ENCODE measurements around the gene SCYGR3. TPM values are rescaled to one million over a fixed set of nuclear protein-coding genes. Genes with fewer than 3 reads are reported as not detected.

SCYGR3 gene
- total and polyA plus RNA-seq, 2 donors (not counting 3 experiments of a cell fraction or from before 2014, with no cell fraction given) = not detected

DNA sequence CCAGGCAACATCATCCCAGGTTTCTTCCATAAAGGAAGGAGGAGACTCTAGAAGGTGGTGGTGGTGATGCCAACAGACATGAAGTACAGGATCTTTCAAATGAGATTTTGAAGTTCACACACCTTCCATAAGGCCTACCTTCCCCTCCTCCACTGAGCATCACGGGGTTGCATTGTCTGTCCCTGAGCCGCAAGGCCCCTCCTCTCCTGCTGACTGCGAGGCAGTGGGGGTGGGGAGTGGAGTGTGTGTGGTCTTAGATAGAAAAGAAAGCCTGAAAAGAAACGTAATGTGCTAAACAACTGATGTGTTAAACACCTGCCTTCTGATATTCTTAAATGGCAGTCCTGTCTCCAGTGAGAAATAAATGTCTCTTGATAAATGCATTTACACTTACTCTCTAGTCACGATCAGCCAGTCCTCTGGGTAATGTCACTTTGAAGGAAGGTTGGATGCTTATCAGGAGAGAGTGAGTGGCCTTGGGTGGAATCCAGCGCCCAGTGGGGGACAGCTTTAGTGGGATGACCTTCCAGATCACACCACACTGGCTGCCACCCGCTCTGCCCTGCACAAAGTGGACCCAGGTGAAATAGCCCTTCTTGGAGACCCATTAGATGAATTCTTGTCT, 46.5 kb upstream of the SCYGR3 start:
- no peaks in the 10 kb centered on the region for H3K4me1 ChIP-seq (ENCODE audit: control insufficient read depth, extremely low read depth, insufficient read depth, low read length)
- DNase-seq (ENCODE audit: low read depth, low spot score) (no peak), FAIRE-seq (no peak)
- H3K27ac ChIP-seq (ENCODE audit: insufficient read depth, low read depth, low read length) = no peak overlapping the region
- no peaks in the 10 kb centered on the region for H3K27me3 ChIP-seq (ENCODE audit: control insufficient read depth in 2 of 2, insufficient read depth in 2 of 2, low read length in 2 of 2)
- ChIA-PET POLR2A (no interaction called here), CTCF (no interaction called here)
- H3K4me2 ChIP-seq (ENCODE audit: insufficient read depth, low read length) = no peak overlapping the region
- no TSS peak for BruUV-seq (replicated peaks)
- no peaks in the 10 kb centered on the region for H3K36me3 ChIP-seq (ENCODE audit: control insufficient read depth in 2 of 2, extremely low read depth in 1 of 2, insufficient read depth in 2 of 2, low read length in 2 of 2)
- no peak overlapping the region for H3K9ac ChIP-seq (replicated peaks; ENCODE audit: extremely low read depth, insufficient read depth, low read length)
- no peaks in the 10 kb centered on the region for H4K20me1 ChIP-seq (replicated peaks; ENCODE audit: control insufficient read depth, extremely low read depth, insufficient read depth, low read length)
- no peaks in the 10 kb centered on the region for H3K9me1 ChIP-seq (replicated peaks; ENCODE audit: control insufficient read depth, extremely low read depth, insufficient read depth, low read length)
- no peaks in the 10 kb centered on the region for H3K9me3 ChIP-seq (replicated peaks; ENCODE audit: control insufficient read depth, insufficient read depth, low read length)
- H3K4me3 ChIP-seq (replicated peaks in 1 of 3; ENCODE audit: insufficient read depth in 1 of 3, low read depth in 1 of 3, low read length in 3 of 3) = no peak overlapping the region
- dilution Hi-C loops (cut with MboI; ENCODE audit: extremely low pct_ligation_motif_present, low sequenced_read_pairs) (no loop called here), intact Hi-C loops (cut with micrococcal nuclease) (no loop called here)
- no peak overlapping the region for H2AFZ ChIP-seq (ENCODE audit: low read depth, low read length)
- TF ChIP-seq MYC (IDR thresholded peaks at IDR 0.05; ENCODE audit: low read depth, low read length) (no peak), FOS (IDR thresholded peaks at IDR 0.05; ENCODE audit: borderline replicate concordance, insufficient read depth, low read length) (no peak)
- H3K79me2 ChIP-seq (ENCODE audit: control insufficient read depth, insufficient read depth, low read length) = no peaks in the 10 kb centered on the region

DNA sequence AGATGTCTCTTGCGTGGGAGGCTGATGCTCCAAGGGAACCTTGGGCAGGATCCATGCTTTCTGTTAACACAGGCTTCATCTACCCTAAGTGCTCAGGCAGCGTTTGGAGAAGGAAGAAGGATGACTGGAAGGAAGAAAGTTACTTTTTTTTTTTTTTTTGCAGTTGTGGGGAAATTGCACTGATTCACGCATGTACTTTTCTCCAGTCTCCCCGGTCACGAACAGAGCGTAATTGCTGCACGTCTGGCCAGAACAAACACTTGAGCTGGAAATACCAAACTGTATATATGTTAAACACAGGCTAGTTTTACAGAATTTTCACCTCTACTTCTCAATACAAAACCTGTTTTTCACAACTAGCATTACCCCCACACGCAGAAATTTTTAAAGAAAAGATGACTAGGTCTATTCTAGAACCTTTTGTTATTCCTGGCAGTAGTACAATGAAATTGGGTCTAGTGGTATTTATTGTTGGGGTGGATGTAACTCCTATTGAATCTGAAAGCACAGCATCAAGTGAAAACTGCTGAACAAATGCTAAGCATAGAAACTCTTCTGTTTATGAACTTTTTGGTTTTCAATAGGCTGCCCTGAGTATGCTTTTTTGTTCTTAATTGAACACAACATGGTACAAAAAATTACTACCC, 42.7 kb upstream of the SCYGR3 start:
- no peak for TF ChIP-seq POLR2A (IDR thresholded peaks at IDR 0.05; ENCODE audit: low read depth, low read length)
- BruUV-seq (replicated peaks) = no TSS peak
- H4K20me1 ChIP-seq (replicated peaks; ENCODE audit: control insufficient read depth, extremely low read depth, insufficient read depth, low read length) = no peaks in the 10 kb centered on the region
- DNase-seq (ENCODE audit: low read depth, low spot score) = no peak
- no peak overlapping the region for H2AFZ ChIP-seq (ENCODE audit: low read depth, low read length)
- H3K9me3 ChIP-seq (replicated peaks; ENCODE audit: control insufficient read depth, insufficient read depth, low read length) = no peaks in the 10 kb centered on the region
- H3K4me1 ChIP-seq (ENCODE audit: control insufficient read depth, extremely low read depth, insufficient read depth, low read length) = no peaks in the 10 kb centered on the region
- FAIRE-seq = no peak
- H3K79me2 ChIP-seq (ENCODE audit: control insufficient read depth, insufficient read depth, low read length) = no peaks in the 10 kb centered on the region
- H3K9ac ChIP-seq (replicated peaks; ENCODE audit: extremely low read depth, insufficient read depth, low read length) = no peak overlapping the region
- no peaks in the 10 kb centered on the region for H3K36me3 ChIP-seq (ENCODE audit: control insufficient read depth in 2 of 2, extremely low read depth in 1 of 2, insufficient read depth in 2 of 2, low read length in 2 of 2)
- ChIA-PET CTCF (interaction anchor here (0.8 to 5.3 kb wide), 30 partner anchors 7 to 1930 kb away, joined by 3 to 105 read pairs (median 6); partner anchors contain the start of gene DAW1), POLR2A (no interaction called here)
- no peak overlapping the region for H3K4me2 ChIP-seq (ENCODE audit: insufficient read depth, low read length)
- H3K27ac ChIP-seq (ENCODE audit: insufficient read depth, low read depth, low read length) = no peak overlapping the region
- H3K9me1 ChIP-seq (replicated peaks; ENCODE audit: control insufficient read depth, extremely low read depth, insufficient read depth, low read length) = no peaks in the 10 kb centered on the region
- H3K27me3 ChIP-seq (ENCODE audit: control insufficient read depth in 2 of 2, insufficient read depth in 2 of 2, low read length in 2 of 2) = peaks cover 0 to 4% of the 10 kb centered on the region in 2 experiments
- dilution Hi-C loops (cut with MboI; ENCODE audit: extremely low pct_ligation_motif_present, low sequenced_read_pairs) = no loop called here
- intact Hi-C loops (cut with micrococcal nuclease) = no loop called here
- H3K4me3 ChIP-seq (replicated peaks in 1 of 3; ENCODE audit: insufficient read depth in 1 of 3, low read depth in 1 of 3, low read length in 3 of 3) = no peak overlapping the region

Data from endothelial cell of umbilical vein (primary cell).